ENCODE measurements around the gene SMIM21. TPM values are rescaled to one million over a fixed set of nuclear protein-coding genes. Genes with fewer than 3 reads are reported as not detected.

SMIM21 gene
- total RNA-seq, 1 experiment from 2014 or later, result not detected

DNA sequence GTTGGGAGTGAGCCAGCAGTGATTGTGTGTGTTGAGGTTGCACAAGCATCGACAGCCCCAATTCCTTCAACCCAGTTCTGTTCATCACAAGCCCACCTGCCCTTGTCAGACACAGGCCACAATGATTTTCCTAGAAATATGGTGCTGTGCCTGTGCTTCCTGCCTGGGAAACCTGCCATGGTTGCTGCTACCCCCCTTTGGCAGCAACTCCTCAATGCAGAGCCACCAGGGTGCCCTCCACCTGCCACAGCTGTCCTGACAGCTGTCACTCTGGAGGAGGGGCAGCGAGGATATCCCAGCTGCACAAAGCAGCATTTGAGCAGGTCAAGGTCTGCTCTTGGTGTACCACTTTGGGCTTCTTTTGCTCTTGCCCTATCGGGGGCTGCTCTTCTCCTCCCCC lies 27.1 kb downstream of the SMIM21 start (continued):
- no peak for TF ChIP-seq MXD4 (CRISPR knock-in tag; IDR thresholded peaks at IDR 0.05; ENCODE audit: borderline replicate concordance)
- no peak for TF ChIP-seq EMX1 (CRISPR knock-in tag; IDR thresholded peaks at IDR 0.05)
- TF ChIP-seq ATF1 (CRISPR knock-in tag; IDR thresholded peaks at IDR 0.05), result no peak
- TF ChIP-seq, protein P1, sequence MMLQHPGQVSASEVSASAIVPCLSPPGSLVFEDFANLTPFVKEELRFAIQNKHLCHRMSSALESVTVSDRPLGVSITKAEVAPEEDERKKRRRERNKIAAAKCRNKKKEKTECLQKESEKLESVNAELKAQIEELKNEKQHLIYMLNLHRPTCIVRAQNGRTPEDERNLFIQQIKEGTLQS (CRISPR knock-in tag; conservative IDR thresholded peaks at IDR 0.05), result no peak
- TF ChIP-seq, protein P2, sequence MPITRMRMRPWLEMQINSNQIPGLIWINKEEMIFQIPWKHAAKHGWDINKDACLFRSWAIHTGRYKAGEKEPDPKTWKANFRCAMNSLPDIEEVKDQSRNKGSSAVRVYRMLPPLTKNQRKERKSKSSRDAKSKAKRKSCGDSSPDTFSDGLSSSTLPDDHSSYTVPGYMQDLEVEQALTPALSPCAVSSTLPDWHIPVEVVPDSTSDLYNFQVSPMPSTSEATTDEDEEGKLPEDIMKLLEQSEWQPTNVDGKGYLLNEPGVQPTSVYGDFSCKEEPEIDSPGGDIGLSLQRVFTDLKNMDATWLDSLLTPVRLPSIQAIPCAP (CRISPR knock-in tag; IDR thresholded peaks at IDR 0.05), result no peak
- no peak for TF ChIP-seq GTF2I (CRISPR knock-in tag; conservative IDR thresholded peaks at IDR 0.05)

DNA sequence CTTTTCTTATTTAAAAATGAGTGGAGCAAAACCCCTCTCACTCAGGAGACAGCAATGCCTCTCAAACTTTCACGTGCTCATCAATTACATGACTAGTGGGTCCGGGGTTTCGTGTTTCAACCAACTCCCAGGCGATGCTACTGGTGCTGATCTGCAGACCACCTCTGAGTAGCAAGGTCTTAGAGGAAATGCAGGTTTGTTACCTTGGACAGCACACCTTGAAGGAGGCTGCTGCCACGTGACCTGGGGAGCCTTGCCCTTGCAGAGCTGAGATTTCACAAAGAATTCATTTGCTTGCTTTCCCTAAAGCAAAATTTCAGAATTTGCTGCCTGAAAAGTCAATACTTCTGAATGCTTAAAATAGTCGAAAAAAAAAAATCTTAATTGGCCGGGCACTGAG lies 32.4 kb downstream of the SMIM21 start:
- H3K36me3 Mint-ChIP-seq, result no peaks in the 10 kb centered on the region
- ATAC-seq (peak; percentile 73), DNase-seq (ENCODE audit: low spot score) (no peak)
- no peak overlapping the region for H3K4me3 Mint-ChIP-seq
- no peaks in the 10 kb centered on the region; the same call in 1 of the 2 replicates for H3K27me3 Mint-ChIP-seq (ENCODE audit: low read depth)
- no peak for TF ChIP-seq FOXK1 (CRISPR knock-in tag; IDR thresholded peaks at IDR 0.05)
- TF ChIP-seq, protein P3, sequence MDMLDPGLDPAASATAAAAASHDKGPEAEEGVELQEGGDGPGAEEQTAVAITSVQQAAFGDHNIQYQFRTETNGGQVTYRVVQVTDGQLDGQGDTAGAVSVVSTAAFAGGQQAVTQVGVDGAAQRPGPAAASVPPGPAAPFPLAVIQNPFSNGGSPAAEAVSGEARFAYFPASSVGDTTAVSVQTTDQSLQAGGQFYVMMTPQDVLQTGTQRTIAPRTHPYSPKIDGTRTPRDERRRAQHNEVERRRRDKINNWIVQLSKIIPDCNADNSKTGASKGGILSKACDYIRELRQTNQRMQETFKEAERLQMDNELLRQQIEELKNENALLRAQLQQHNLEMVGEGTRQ (CRISPR knock-in tag; IDR thresholded peaks at IDR 0.05), result peak; percentile 62
- TF ChIP-seq, protein P4, sequence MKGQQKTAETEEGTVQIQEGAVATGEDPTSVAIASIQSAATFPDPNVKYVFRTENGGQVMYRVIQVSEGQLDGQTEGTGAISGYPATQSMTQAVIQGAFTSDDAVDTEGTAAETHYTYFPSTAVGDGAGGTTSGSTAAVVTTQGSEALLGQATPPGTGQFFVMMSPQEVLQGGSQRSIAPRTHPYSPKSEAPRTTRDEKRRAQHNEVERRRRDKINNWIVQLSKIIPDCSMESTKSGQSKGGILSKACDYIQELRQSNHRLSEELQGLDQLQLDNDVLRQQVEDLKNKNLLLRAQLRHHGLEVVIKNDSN (CRISPR knock-in tag; IDR thresholded peaks at IDR 0.05), result 0 out of 2 replicates have a peak, but pooled peaks have one; percentile 32
- no peak overlapping the region for H3K27ac Mint-ChIP-seq
- peaks cover 15% of the 10 kb centered on the region for H3K4me1 Mint-ChIP-seq
- ChIA-PET CTCF (interaction anchor here (1.0 kb wide), 1 partner anchor 25 kb away, joined by 3 read pairs; no protein-coding TSS in a partner anchor), POLR2A (no interaction called here)
- no peaks in the 10 kb centered on the region for H3K9me3 Mint-ChIP-seq

DNA sequence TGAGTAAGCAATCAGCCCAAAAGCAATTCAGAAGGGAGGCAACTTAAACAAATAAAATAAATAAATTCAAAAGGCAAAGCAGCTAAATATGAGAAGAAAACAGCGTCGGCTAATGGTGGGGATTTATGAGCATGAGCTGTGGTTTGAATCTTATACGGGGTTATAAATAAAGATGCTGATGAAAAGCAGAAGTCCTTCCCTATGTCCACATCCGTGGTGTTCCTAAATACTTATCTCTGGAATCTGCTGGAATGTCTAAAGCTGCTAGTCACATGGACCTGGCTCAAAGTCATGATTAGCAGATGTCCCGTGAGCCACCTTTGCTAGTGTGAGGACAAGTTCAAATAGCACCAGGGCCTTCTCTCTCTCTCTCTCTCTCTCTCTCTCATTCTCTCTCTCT lies 33.8 kb downstream of the SMIM21 start:
- Mint-ChIP-seq H3K4me3 (no peak overlapping the region), H3K36me3 (no peaks in the 10 kb centered on the region), H3K4me1 (peaks cover 8% of the 10 kb centered on the region; the same call in 1 of the 2 replicates), H3K27ac (no peak overlapping the region), H3K27me3 (ENCODE audit: low read depth) (peaks cover 4% of the 10 kb centered on the region), H3K9me3 (no peaks in the 10 kb centered on the region)
- no peak for ATAC-seq
- DNase-seq (ENCODE audit: low spot score), result no peak
- CTCF ChIA-PET, result no interaction called here
- POLR2A ChIA-PET, result no interaction called here
- TF ChIP-seq GTF2I (CRISPR knock-in tag; conservative IDR thresholded peaks at IDR 0.05) (no peak), ZNF121 (CRISPR knock-in tag; IDR thresholded peaks at IDR 0.05) (no peak), FOXP1 (CRISPR knock-in tag; IDR thresholded peaks at IDR 0.05; ENCODE audit: borderline replicate concordance) (no peak), ZNF671 (CRISPR knock-in tag; IDR thresholded peaks at IDR 0.05) (no peak), OVOL2 (CRISPR knock-in tag; IDR thresholded peaks at IDR 0.05; ENCODE audit: borderline replicate concordance) (no peak), ZNF317 (CRISPR knock-in tag; IDR thresholded peaks at IDR 0.05; ENCODE audit: borderline replicate concordance, low read depth) (no peak), ZNF263 (CRISPR knock-in tag; IDR thresholded peaks at IDR 0.05; ENCODE audit: low read depth) (no peak), SMAD4 (CRISPR knock-in tag; IDR thresholded peaks at IDR 0.05) (no peak)
- TF ChIP-seq, protein P3 (CRISPR knock-in tag; IDR thresholded peaks at IDR 0.05), result no peak
- TF ChIP-seq, protein P5, sequence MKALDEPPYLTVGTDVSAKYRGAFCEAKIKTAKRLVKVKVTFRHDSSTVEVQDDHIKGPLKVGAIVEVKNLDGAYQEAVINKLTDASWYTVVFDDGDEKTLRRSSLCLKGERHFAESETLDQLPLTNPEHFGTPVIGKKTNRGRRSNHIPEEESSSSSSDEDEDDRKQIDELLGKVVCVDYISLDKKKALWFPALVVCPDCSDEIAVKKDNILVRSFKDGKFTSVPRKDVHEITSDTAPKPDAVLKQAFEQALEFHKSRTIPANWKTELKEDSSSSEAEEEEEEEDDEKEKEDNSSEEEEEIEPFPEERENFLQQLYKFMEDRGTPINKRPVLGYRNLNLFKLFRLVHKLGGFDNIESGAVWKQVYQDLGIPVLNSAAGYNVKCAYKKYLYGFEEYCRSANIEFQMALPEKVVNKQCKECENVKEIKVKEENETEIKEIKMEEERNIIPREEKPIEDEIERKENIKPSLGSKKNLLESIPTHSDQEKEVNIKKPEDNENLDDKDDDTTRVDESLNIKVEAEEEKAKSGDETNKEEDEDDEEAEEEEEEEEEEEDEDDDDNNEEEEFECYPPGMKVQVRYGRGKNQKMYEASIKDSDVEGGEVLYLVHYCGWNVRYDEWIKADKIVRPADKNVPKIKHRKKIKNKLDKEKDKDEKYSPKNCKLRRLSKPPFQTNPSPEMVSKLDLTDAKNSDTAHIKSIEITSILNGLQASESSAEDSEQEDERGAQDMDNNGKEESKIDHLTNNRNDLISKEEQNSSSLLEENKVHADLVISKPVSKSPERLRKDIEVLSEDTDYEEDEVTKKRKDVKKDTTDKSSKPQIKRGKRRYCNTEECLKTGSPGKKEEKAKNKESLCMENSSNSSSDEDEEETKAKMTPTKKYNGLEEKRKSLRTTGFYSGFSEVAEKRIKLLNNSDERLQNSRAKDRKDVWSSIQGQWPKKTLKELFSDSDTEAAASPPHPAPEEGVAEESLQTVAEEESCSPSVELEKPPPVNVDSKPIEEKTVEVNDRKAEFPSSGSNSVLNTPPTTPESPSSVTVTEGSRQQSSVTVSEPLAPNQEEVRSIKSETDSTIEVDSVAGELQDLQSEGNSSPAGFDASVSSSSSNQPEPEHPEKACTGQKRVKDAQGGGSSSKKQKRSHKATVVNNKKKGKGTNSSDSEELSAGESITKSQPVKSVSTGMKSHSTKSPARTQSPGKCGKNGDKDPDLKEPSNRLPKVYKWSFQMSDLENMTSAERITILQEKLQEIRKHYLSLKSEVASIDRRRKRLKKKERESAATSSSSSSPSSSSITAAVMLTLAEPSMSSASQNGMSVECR (CRISPR knock-in tag; IDR thresholded peaks at IDR 0.05; ENCODE audit: borderline replicate concordance), result no peak
- TF ChIP-seq, protein P6, sequence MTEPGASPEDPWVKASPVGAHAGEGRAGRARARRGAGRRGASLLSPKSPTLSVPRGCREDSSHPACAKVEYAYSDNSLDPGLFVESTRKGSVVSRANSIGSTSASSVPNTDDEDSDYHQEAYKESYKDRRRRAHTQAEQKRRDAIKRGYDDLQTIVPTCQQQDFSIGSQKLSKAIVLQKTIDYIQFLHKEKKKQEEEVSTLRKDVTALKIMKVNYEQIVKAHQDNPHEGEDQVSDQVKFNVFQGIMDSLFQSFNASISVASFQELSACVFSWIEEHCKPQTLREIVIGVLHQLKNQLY (CRISPR knock-in tag; IDR thresholded peaks at IDR 0.05), result no peak
